HG02840 (cell line): ENCODE measurements around the gene ALG14.
"Not testable (repeated sequence)": the region's sequence is repeated elsewhere in the genome, so short reads cannot be mapped to it uniquely, and the experiment has no call there.

Experiments
- ATAC-seq: cut with Tn5 transposase; IDR thresholded peaks from one replicate; pipeline ENCODE4 v1.9.1; 2021; ENCODE audit warnings: mild to moderate bottlenecking, moderate library complexity, moderate number of reproducible peaks; ENCODE audit not compliant: unreplicated experiment, low FRiP score

The ALG14 gene

GRCh38 chr1:95013950-95014574 is 58.7 kb downstream of the ALG14 start:
- no peak for ATAC-seq

- no peak for ATAC-seq
These were observed 60.4 kb downstream of the ALG14 start for GRCh38 chr1:95012389-95012788.

GRCh38 chr1:95010158-95010557 is 62.6 kb downstream of the ALG14 start:
- ATAC-seq, result no peak

GRCh38 chr1:95007687-95008086 is 65.1 kb downstream of the ALG14 start:
- no peak for ATAC-seq

GRCh38 chr1:95006681-95007080 is 66.1 kb downstream of the ALG14 start:
- no peak for ATAC-seq

- no peak for ATAC-seq
These were observed 67.2 kb downstream of the ALG14 start for GRCh38 chr1:95005584-95005983.

- no peak for ATAC-seq
These were observed 68.7 kb downstream of the ALG14 start for GRCh38 chr1:95004013-95004412.

GRCh38 chr1:95003433-95003738 is 69.4 kb downstream of the ALG14 start:
- no peak for ATAC-seq

- ATAC-seq, result no peak
These were observed 70.0 kb downstream of the ALG14 start for GRCh38 chr1:95002540-95003432.

- ATAC-seq, result no peak
These were observed 70.6 kb downstream of the ALG14 start for GRCh38 chr1:95002164-95002539.

- ATAC-seq, result no peak
These were observed 73.2 kb downstream of the ALG14 start for GRCh38 chr1:94999456-95000131.

GRCh38 chr1:94998748-94999147 is 74.0 kb downstream of the ALG14 start:
- no peak for ATAC-seq

- no peak for ATAC-seq
These were observed 74.6 kb downstream of the ALG14 start for GRCh38 chr1:94998114-94998513.

- not testable (repeated sequence) for ATAC-seq
These were observed 77.2 kb downstream of the ALG14 start for GRCh38 chr1:94995536-94995935.

GRCh38 chr1:94994805-94995204 is 77.9 kb downstream of the ALG14 start:
- ATAC-seq, result no peak

GRCh38 chr1:94993931-94994645 is 78.7 kb downstream of the ALG14 start:
- ATAC-seq, result no peak

GRCh38 chr1:94992863-94993563 is 79.7 kb downstream of the ALG14 start:
- ATAC-seq, result no peak

- no peak for ATAC-seq
These were observed 80.6 kb downstream of the ALG14 start for GRCh38 chr1:94992161-94992560.

- ATAC-seq, result no peak
These were observed 82.8 kb downstream of the ALG14 start for GRCh38 chr1:94989911-94990473.

GRCh38 chr1:94989398-94989797 is 83.4 kb downstream of the ALG14 start:
- ATAC-seq, result no peak
